ENCODE results near the gene SCG3.

SCG3 gene

GRCh38 chr15:51766341-51766740, 85.0 kb downstream of the SCG3 start:
- Histone ChIP-seq H3K9ac (ENCODE audit: low read length) (no peak overlapping the region), H4K20me1 (ENCODE audit: low read depth, low read length) (no peaks in the 10 kb centered on the region), H3K36me3 (ENCODE audit: low read length) (no peaks in the 10 kb centered on the region), H3K79me2 (ENCODE audit: insufficient read depth, low read length) (no peaks in the 10 kb centered on the region), H3K27me3 (ENCODE audit: low read length) (no peaks in the 10 kb centered on the region), H2AFZ (ENCODE audit: low read depth, low read length, severe bottlenecking) (no peak overlapping the region), H3K27ac (ENCODE audit: low read depth, low read length) (no peak overlapping the region), H3K4me3 (ENCODE audit: insufficient read depth, low read length, poor library complexity, severe bottlenecking) (no peak overlapping the region), H3K9me2 (replicated peaks; ENCODE audit: insufficient read depth, low read length) (no peaks in the 10 kb centered on the region), H3K9me3 (ENCODE audit: insufficient read depth, low read length) (no peaks in the 10 kb centered on the region), H3K4me2 (ENCODE audit: low read depth, low read length, poor library complexity, severe bottlenecking) (no peak overlapping the region), H3F3A (ENCODE audit: insufficient read depth) (no peaks in the 10 kb centered on the region)
- no peak for TF ChIP-seq CTCF (IDR thresholded peaks at IDR 0.05; ENCODE audit: insufficient read depth, low read length, poor library complexity, severe bottlenecking)
- TF ChIP-seq EZH2phosphoT487 (conservative IDR thresholded peaks at IDR 0.05; ENCODE audit: low read length): no peak

- no peak for TF ChIP-seq EZH2phosphoT487 (conservative IDR thresholded peaks at IDR 0.05; ENCODE audit: low read length)
- no peak for TF ChIP-seq CTCF (IDR thresholded peaks at IDR 0.05; ENCODE audit: insufficient read depth, low read length, poor library complexity, severe bottlenecking)
- no peak overlapping the region for H3K27ac ChIP-seq (ENCODE audit: low read depth, low read length)
- H3K79me2 ChIP-seq (ENCODE audit: insufficient read depth, low read length): no peaks in the 10 kb centered on the region
- H4K20me1 ChIP-seq (ENCODE audit: low read depth, low read length): no peaks in the 10 kb centered on the region
- H2AFZ ChIP-seq (ENCODE audit: low read depth, low read length, severe bottlenecking): peak overlapping the region; percentile 86
- no peak overlapping the region for H3K4me3 ChIP-seq (ENCODE audit: insufficient read depth, low read length, poor library complexity, severe bottlenecking)
- no peak overlapping the region for H3K9ac ChIP-seq (ENCODE audit: low read length)
- no peaks in the 10 kb centered on the region for H3K9me2 ChIP-seq (replicated peaks; ENCODE audit: insufficient read depth, low read length)
- no peaks in the 10 kb centered on the region for H3F3A ChIP-seq (ENCODE audit: insufficient read depth)
- H3K4me2 ChIP-seq (ENCODE audit: low read depth, low read length, poor library complexity, severe bottlenecking): no peak overlapping the region
- H3K36me3 ChIP-seq (ENCODE audit: low read length): no peaks in the 10 kb centered on the region
- no peaks in the 10 kb centered on the region for H3K27me3 ChIP-seq (ENCODE audit: low read length)
- H3K9me3 ChIP-seq (ENCODE audit: insufficient read depth, low read length): no peaks in the 10 kb centered on the region
Measured at GRCh38 chr15:51768018-51768417, 86.7 kb downstream of the SCG3 start.

All from SU-DHL-6 (cell line).